Choroid plexus epithelial cell (primary cell): ENCODE data around the gene BBS10.

ENCODE experiments used
- DNase-seq: peaks from one replicate; pipeline ENCODE4 v3.0.0-alpha.2; 2010; ENCODE audit warnings: low read depth
- H3K4me3 ChIP-seq: 2 replicates; pipeline ENCODE4 v1.5.1; 2011; ENCODE audit warnings: low read depth, mild to moderate bottlenecking, control low read depth, low read length, moderate library complexity
- CTCF ChIP-seq: conservative IDR thresholded peaks from 2 replicates; pipeline ENCODE4 v1.5.1; 2011; ENCODE audit warnings: low read depth, mild to moderate bottlenecking, control low read depth, inconsistent platforms, low read length, moderate library complexity

The BBS10 gene

GRCh38 chr12:76356071-76356470, 7.9 kb upstream of the BBS10 start:
- TF ChIP-seq CTCF: no peak
- no peak for DNase-seq
- no peak overlapping the region for H3K4me3 ChIP-seq

- peak; percentile 70 for TF ChIP-seq CTCF
- H3K4me3 ChIP-seq: peak overlapping the region; percentile 91
- peak; percentile 85 for DNase-seq
Observed at GRCh38 chr12:76346798-76347420, 1.3 kb downstream of the BBS10 start.

GRCh38 chr12:76346236-76346635, 2.0 kb downstream of the BBS10 start:
- no peak for TF ChIP-seq CTCF
- no peak overlapping the region for H3K4me3 ChIP-seq
- peak; percentile 57 for DNase-seq

GRCh38 chr12:76345569-76345968, 2.6 kb downstream of the BBS10 start:
- H3K4me3 ChIP-seq: no peak overlapping the region
- no peak for DNase-seq

GRCh38 chr12:76341436-76342030, 6.7 kb downstream of the BBS10 start:
- H3K4me3 ChIP-seq: no peak overlapping the region
- no peak for TF ChIP-seq CTCF
- DNase-seq: peak; percentile 49

More at GRCh38 chr12:76345569-76345968, 2.6 kb downstream of the BBS10 start:
- no peak for TF ChIP-seq CTCF

GRCh38 chr12:76340680-76341435, 7.4 kb downstream of the BBS10 start:
- H3K4me3 ChIP-seq: no peak overlapping the region
- TF ChIP-seq CTCF: no peak
- peak; percentile 40 for DNase-seq
